Left lobe of liver (tissue), 2 donors: Measurements from ENCODE around the gene RFT1. TPM values are rescaled to one million over a fixed set of nuclear protein-coding genes. Genes with fewer than 3 reads are reported as not detected.
"Not testable (repeated sequence)": the region's sequence is repeated elsewhere in the genome, so short reads cannot be mapped to it uniquely, and the experiment has no call there.

Experiments
- ATAC-seq: fragments of 200-7000 bp; cut with Tn5 transposase; one replicate; pipeline ENCODE4 v1.9.1; 2020; ENCODE audit warnings: mild to moderate bottlenecking, moderate library complexity
- DNase-seq: peaks from one replicate; pipeline ENCODE4 v3.0.0-alpha.2; 2020; ENCODE audit warnings: low spot score
- total RNA-seq: library from RNA; stranded (reverse); gene quantifications from one replicate; pipeline ENCODE4 v1.2.1, GENCODE V29; 2021
- donor health status: DM: no; HTN: no; CAD: no; lungs with moderate emphysema.
- donor health status: DM: no; HTN: yes; CAD: no.

The RFT1 gene
- total RNA-seq, 1 donor from 2014 or later = 11.8 TPM

GRCh38 chr3:53163444-53164387 lies 33.5 kb upstream of the RFT1 start:
- no peak for DNase-seq
- ATAC-seq = no peak

GRCh38 chr3:53162672-53163443 lies 32.6 kb upstream of the RFT1 start:
- no peak for DNase-seq
- no peak for ATAC-seq

- ATAC-seq (no peak), DNase-seq (no peak)
Observed at GRCh38 chr3:53161820-53162671, 31.8 kb upstream of the RFT1 start.

GRCh38 chr3:53161450-53161819 lies 31.2 kb upstream of the RFT1 start:
- ATAC-seq = no peak
- no peak for DNase-seq

- DNase-seq = peak; percentile 95
- peak; percentile 87 for ATAC-seq
Observed at GRCh38 chr3:53160660-53161449, 30.6 kb upstream of the RFT1 start, which contains the start of gene PRKCD. Gene PRKCD (plus strand): TSS chr3:53161209. CDS start chr3:53178423, 17,214 bp downstream.

- ATAC-seq = no peak
- no peak for DNase-seq
Observed at GRCh38 chr3:53160061-53160659, 29.9 kb upstream of the RFT1 start.

- peak; percentile 68 for DNase-seq
- ATAC-seq = peak; percentile 4
Observed at GRCh38 chr3:53159156-53160060, 29.2 kb upstream of the RFT1 start.

GRCh38 chr3:53158765-53159155 lies 28.5 kb upstream of the RFT1 start:
- DNase-seq = no peak
- no peak for ATAC-seq

- ATAC-seq = no peak
- DNase-seq = no peak
Observed at GRCh38 chr3:53157974-53158580, 27.8 kb upstream of the RFT1 start.

- ATAC-seq (no peak), DNase-seq (no peak)
Observed at GRCh38 chr3:53156368-53156834, 26.2 kb upstream of the RFT1 start.

- DNase-seq (peak; percentile 82), ATAC-seq (peak; percentile 68)
Observed at GRCh38 chr3:53155760-53156159, 25.5 kb upstream of the RFT1 start.

GRCh38 chr3:53154881-53155285 lies 24.6 kb upstream of the RFT1 start:
- ATAC-seq (no peak), DNase-seq (no peak)

- DNase-seq (no peak), ATAC-seq (no peak)
Observed at GRCh38 chr3:53153980-53154379, 23.7 kb upstream of the RFT1 start.

GRCh38 chr3:53153264-53153823 lies 23.1 kb upstream of the RFT1 start:
- no peak for DNase-seq
- no peak for ATAC-seq

GRCh38 chr3:53151870-53152660 lies 21.8 kb upstream of the RFT1 start:
- DNase-seq (no peak), ATAC-seq (no peak)

GRCh38 chr3:53151465-53151864 lies 21.2 kb upstream of the RFT1 start:
- DNase-seq = no peak
- no peak for ATAC-seq

GRCh38 chr3:53151086-53151438 lies 20.8 kb upstream of the RFT1 start:
- peak; percentile 5 for ATAC-seq
- not testable (repeated sequence) for DNase-seq
